Gastroesophageal sphincter (tissue), 4 donors: ENCODE results near the gene SPRR2G. TPM values are rescaled to one million over a fixed set of nuclear protein-coding genes. Genes with fewer than 3 reads are reported as not detected.
"Not testable (repeated sequence)": the region's sequence is repeated elsewhere in the genome, so short reads cannot be mapped to it uniquely, and the experiment has no call there.

Source experiments
- ATAC-seq: fragments of 150-250 bp; one replicate; pipeline ENCODE4 v1.9.1; 2016; ENCODE audit warnings: mild to moderate bottlenecking, moderate library complexity
- H3K27ac ChIP-seq, 4 donors: fragments of 200-600 bp; sonication (generic) in 3 of 4; 1 replicate in 3 of 4; 2 replicates in 1 of 4; pipeline ENCODE4 v1.5.1; 2016 to 2019
- H3K27me3 ChIP-seq: fragments of 200-600 bp; sonication (generic); one replicate; pipeline ENCODE4 v1.5.1; 2019
- H3K36me3 ChIP-seq, 2 donors: fragments of 200-600 bp; sonication (generic); one replicate each; pipeline ENCODE4 v1.5.1; 2019; ENCODE audit warnings: control low read depth in 1 of 2
- H3K4me1 ChIP-seq, 3 donors: fragments of 200-600 bp; sonication (generic); 1 replicate in 2 of 3; 2 replicates in 1 of 3; pipeline ENCODE4 v1.5.1; 2016 to 2019; ENCODE audit warnings: control low read depth in 2 of 3
- H3K4me3 ChIP-seq, 2 donors: fragments of 200-600 bp; sonication (generic); one replicate each; pipeline ENCODE4 v1.5.1; 2019; ENCODE audit warnings: mild to moderate bottlenecking in 1 of 2, moderate library complexity in 1 of 2
- H3K9me3 ChIP-seq, 3 donors: fragments of 200-600 bp; sonication (generic); one replicate each; pipeline ENCODE4 v1.5.1; 2017 to 2019; ENCODE audit warnings: control low read depth in 2 of 3
- CTCF ChIP-seq, 4 experiments: fragments of 200-600 bp in 2 of 4; fragments of 450-650 bp in 2 of 4; sonication (generic) in 1 of 4; IDR thresholded peaks; one replicate each; pipeline ENCODE4 v1.5.1; 2017 to 2019; ENCODE audit warnings: antibody characterized with exemption in 4 of 4, mild to moderate bottlenecking in 2 of 4, moderate library complexity in 2 of 4
- EP300 ChIP-seq: sonication (generic); formaldehyde crosslinking; IDR thresholded peaks from one replicate; pipeline ENCODE4 v1.6.1; 2017; ENCODE audit warnings: antibody characterized with exemption, mild to moderate bottlenecking
- POLR2A ChIP-seq, 2 donors: fragments of 450-650 bp; IDR thresholded peaks; one replicate each; pipeline ENCODE4 v1.6.1; 2017; ENCODE audit warnings: antibody characterized with exemption in 2 of 2, mild to moderate bottlenecking in 2 of 2, moderate library complexity in 1 of 2
- POLR2AphosphoS5 ChIP-seq: sonication (generic); formaldehyde crosslinking; IDR thresholded peaks from one replicate; pipeline ENCODE4 v1.6.1; 2017; ENCODE audit warnings: antibody characterized with exemption
- WGBS, 2 donors: methylation state at CpG; one replicate each; pipeline ENCODE4 v1.1.5; 2018; ENCODE audit warnings: low coverage in 1 of 2; 5-methylcytosine and 5-hydroxymethylcytosine counted together
- small RNA-seq, 4 donors: library from RNA; depleted of rRNA; stranded (forward); fragments of <200 nt; gene quantifications; one replicate each; pipeline ENCODE3, GENCODE V24; 2016
- total RNA-seq, 4 donors: library from RNA; depleted of rRNA; stranded (reverse); fragments of >200 nt; gene quantifications; one replicate each; pipeline ENCODE4 v1.1.0, GENCODE V29; 2016

Gene SPRR2G
- total RNA-seq, 4 donors from 2014 or later, result not detected

- peaks cover 0 to 13% (median 0%) of the 10 kb centered on the region in 3 donors for H3K9me3 ChIP-seq
- TF ChIP-seq POLR2A (IDR thresholded peaks at IDR 0.05) (no peak), CTCF (IDR thresholded peaks at IDR 0.05) (no peak), POLR2AphosphoS5 (no peak), EP300 (no peak)
- 27 to 42% methylated on average over 3 of the region's 3 CpGs for WGBS, 2 donors
- no peak overlapping the region for H3K27ac ChIP-seq
- no peaks in the 10 kb centered on the region for H3K27me3 ChIP-seq
- no peak for ATAC-seq
- no peaks in the 10 kb centered on the region for H3K36me3 ChIP-seq
- H3K4me1 ChIP-seq, result no peaks in the 10 kb centered on the region
- no peak overlapping the region for H3K4me3 ChIP-seq
Observed at GRCh38 chr1:153119491-153119971, 31.2 kb downstream of the SPRR2G start.

- H3K4me3 ChIP-seq, H3K4me1 ChIP-seq, H3K9me3 ChIP-seq, H3K27ac ChIP-seq, H3K36me3 ChIP-seq, H3K27me3 ChIP-seq, ATAC-seq: not testable (repeated sequence)
Observed at GRCh38 chr1:153115264-153115663, 35.4 kb downstream of the SPRR2G start.

- Histone ChIP-seq H3K27me3 (no peaks in the 10 kb centered on the region), H3K27ac (no peak within 1 kb of the TSS), H3K9me3 (no peaks in the 10 kb centered on the region), H3K4me1 (no peaks in the 10 kb centered on the region), H3K4me3 (no peak within 1 kb of the TSS), H3K36me3 (no peaks in the 10 kb centered on the region)
- no peak for ATAC-seq
- WGBS, 2 donors, result 80% methylated on average over 3 of the region's 3 CpGs; no CpG with 5 or more reads in 1 of the 2 donors
- TF ChIP-seq EP300 (no peak), CTCF (IDR thresholded peaks at IDR 0.05) (no peak), POLR2A (IDR thresholded peaks at IDR 0.05) (no peak), POLR2AphosphoS5 (no peak)
Observed at GRCh38 chr1:153113416-153113815, 37.3 kb downstream of the SPRR2G start, which contains the start of gene SPRR2F. SPRR2F (minus strand) TSS chr1:153113516; CDS start chr1:153112733, 783 bp downstream.

- H3K4me1 ChIP-seq, H3K9me3 ChIP-seq, H3K36me3 ChIP-seq, H3K4me3 ChIP-seq, ATAC-seq, H3K27me3 ChIP-seq, H3K27ac ChIP-seq: not testable (repeated sequence)
- 78 to 79% methylated on average over 1 to 5 of the region's 5 CpGs for WGBS, 2 donors
Observed at GRCh38 chr1:153112454-153112853, 38.2 kb downstream of the SPRR2G start.

GRCh38 chr1:153100245-153100644, 50.4 kb downstream of the SPRR2G start:
- H3K4me3 ChIP-seq, result no peak overlapping the region
- H3K4me1 ChIP-seq, result no peaks in the 10 kb centered on the region
- ATAC-seq, result no peak
- no peak overlapping the region for H3K27ac ChIP-seq
- H3K36me3 ChIP-seq, result no peaks in the 10 kb centered on the region
- peaks cover 0 to 2% (median 0%) of the 10 kb centered on the region in 3 donors for H3K9me3 ChIP-seq
- TF ChIP-seq POLR2AphosphoS5, result no peak
- TF ChIP-seq EP300, result no peak
- no peak for TF ChIP-seq CTCF (IDR thresholded peaks at IDR 0.05)
- TF ChIP-seq POLR2A (IDR thresholded peaks at IDR 0.05), result no peak
- no peaks in the 10 kb centered on the region for H3K27me3 ChIP-seq
- 94 to 96% methylated on average over 3 to 5 of the region's 5 CpGs for WGBS, 2 donors

Small RNAs within 50 kb of the gene (small RNA-seq; reads per million reads assigned to genes)
- gene SPRR2C, result 0 reads per million in 4 donors

Other genes starting within 250 kb of the SPRR2G start
- 10 to 100 TPM in 1 of 4 donors, 1 to 10 TPM in 1, under 1 TPM in 1, not detected in 1; 0.31 to 13.7 (median 1.1) TPM for gene IVL, start 242.3 kb downstream of the SPRR2G start, total RNA-seq
- not detected for gene SPRR5, start 203.7 kb downstream of the SPRR2G start, total RNA-seq
- not detected for gene SPRR4, start 180.2 kb downstream of the SPRR2G start, total RNA-seq
- not detected for gene SPRR1A, start 166.8 kb downstream of the SPRR2G start, total RNA-seq
- gene SPRR3, start 149.1 kb downstream of the SPRR2G start, total RNA-seq, result 100 to 1,000 TPM in 1 of 4 donors, 10 to 100 TPM in 2, 1 to 10 TPM in 1; 5.9 to 291 (median 21.5) TPM
- gene SPRR1B, start 119.7 kb downstream of the SPRR2G start, total RNA-seq, result 10 to 100 TPM in 2 of 4 donors, not detected in 2; 15.1 to 30.0 TPM
- gene SPRR2D, start 109.8 kb downstream of the SPRR2G start, total RNA-seq, result 10 to 100 TPM in 2 of 4 donors, 1 to 10 TPM in 1, not detected in 1; 1.2 to 22.4 (median 10.6) TPM
- gene SPRR2A, start 93.4 kb downstream of the SPRR2G start, total RNA-seq, result 10 to 100 TPM in 2 of 4 donors, under 1 TPM in 1, not detected in 1; 0.67 to 59.3 (median 22.1) TPM
- gene SPRR2B, start 79.3 kb downstream of the SPRR2G start, total RNA-seq, result not detected
- gene SPRR2E, start 56.4 kb downstream of the SPRR2G start, total RNA-seq, result 10 to 100 TPM in 2 of 4 donors, 1 to 10 TPM in 1, not detected in 1; 2.1 to 20.8 (median 13.5) TPM
- 10 to 100 TPM in 1 of 4 donors, 1 to 10 TPM in 1, not detected in 2; 7.7 to 12.0 TPM for gene SPRR2F, start 37.4 kb downstream of the SPRR2G start, total RNA-seq
- gene LELP1, start 52.5 kb upstream of the SPRR2G start, total RNA-seq, result not detected
- gene PRR9, start 66.7 kb upstream of the SPRR2G start, total RNA-seq, result not detected
- gene LORICRIN, start 108.8 kb upstream of the SPRR2G start, total RNA-seq, result not detected
- under 1 TPM in 1 of 4 donors, not detected in 3; 0.45 TPM for gene PGLYRP3, start 162.1 kb upstream of the SPRR2G start, total RNA-seq
- gene PGLYRP4, start 198.0 kb upstream of the SPRR2G start, total RNA-seq, result not detected
- gene S100A9, start 207.0 kb upstream of the SPRR2G start, total RNA-seq, result 1,000 to 10,000 TPM in 1 of 4 donors, 100 to 1,000 TPM in 2, 10 to 100 TPM in 1; 65.3 to 2,906 (median 485) TPM
- gene S100A12, start 224.7 kb upstream of the SPRR2G start, total RNA-seq, result 10 to 100 TPM in 2 of 4 donors, 1 to 10 TPM in 1, not detected in 1; 1.4 to 21.1 (median 12.6) TPM
- 100 to 1,000 TPM in 2 of 4 donors, 10 to 100 TPM in 2; 13.1 to 745 (median 110) TPM for gene S100A8, start 240.2 kb upstream of the SPRR2G start, total RNA-seq